GM12875 (cell line): ENCODE results near the gene IL12B.
"Not testable (repeated sequence)": the region's sequence is repeated elsewhere in the genome, so short reads cannot be mapped to it uniquely, and the experiment has no call there.

Experiments
- H3K4me3 ChIP-seq: one replicate; pipeline ENCODE4 v1.5.1; 2011; ENCODE audit warnings: low read depth, low read length, control low read depth
- TF ChIP-seq, protein P1 (sequence below): IDR thresholded peaks from 2 replicates; pipeline ENCODE4 v1.5.1; 2011; ENCODE audit warnings: low read depth, mild to moderate bottlenecking, control low read depth, inconsistent platforms, low read length, moderate library complexity, borderline replicate concordance; ENCODE audit not compliant: insufficient read depth

IL12B gene

DNA sequence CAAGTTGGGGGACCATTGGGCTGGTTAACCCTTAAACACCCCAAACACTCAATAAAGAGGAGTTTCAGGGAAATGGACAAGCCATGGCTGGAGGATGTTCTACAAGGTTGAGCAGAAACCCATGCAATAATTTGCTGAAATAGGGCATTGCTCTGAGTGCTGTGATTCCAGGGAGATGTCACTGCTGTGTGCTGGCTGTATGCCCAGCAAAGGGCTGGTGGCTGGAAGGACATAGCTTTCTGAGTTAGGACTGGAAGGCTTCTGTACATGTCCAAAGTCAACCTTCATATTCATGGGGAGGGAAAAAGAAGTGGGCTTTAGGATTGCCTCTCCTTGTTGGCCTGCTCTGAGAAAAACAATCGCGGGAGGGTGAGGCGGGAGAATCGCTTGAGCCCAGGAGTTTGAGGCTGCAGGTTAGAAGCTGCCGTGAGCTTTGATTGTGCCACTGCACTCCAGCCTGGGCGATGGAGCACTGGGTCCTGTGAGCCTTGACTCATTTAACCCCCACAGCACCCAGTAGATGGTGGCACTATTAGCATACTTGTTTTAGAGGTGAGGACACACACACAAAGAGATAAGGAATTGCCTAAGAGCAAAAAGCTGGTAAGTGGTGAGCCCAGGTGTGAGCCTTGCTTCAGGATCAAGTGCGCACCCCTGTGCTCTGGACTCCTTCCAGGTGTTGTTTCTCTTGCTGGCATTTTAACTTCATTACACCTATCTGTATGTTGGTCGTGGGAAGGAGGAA is 20.4 kb downstream of the IL12B start:
- no peak overlapping the region for H3K4me3 ChIP-seq
- TF ChIP-seq, protein P1, sequence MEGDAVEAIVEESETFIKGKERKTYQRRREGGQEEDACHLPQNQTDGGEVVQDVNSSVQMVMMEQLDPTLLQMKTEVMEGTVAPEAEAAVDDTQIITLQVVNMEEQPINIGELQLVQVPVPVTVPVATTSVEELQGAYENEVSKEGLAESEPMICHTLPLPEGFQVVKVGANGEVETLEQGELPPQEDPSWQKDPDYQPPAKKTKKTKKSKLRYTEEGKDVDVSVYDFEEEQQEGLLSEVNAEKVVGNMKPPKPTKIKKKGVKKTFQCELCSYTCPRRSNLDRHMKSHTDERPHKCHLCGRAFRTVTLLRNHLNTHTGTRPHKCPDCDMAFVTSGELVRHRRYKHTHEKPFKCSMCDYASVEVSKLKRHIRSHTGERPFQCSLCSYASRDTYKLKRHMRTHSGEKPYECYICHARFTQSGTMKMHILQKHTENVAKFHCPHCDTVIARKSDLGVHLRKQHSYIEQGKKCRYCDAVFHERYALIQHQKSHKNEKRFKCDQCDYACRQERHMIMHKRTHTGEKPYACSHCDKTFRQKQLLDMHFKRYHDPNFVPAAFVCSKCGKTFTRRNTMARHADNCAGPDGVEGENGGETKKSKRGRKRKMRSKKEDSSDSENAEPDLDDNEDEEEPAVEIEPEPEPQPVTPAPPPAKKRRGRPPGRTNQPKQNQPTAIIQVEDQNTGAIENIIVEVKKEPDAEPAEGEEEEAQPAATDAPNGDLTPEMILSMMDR = no peak

DNA sequence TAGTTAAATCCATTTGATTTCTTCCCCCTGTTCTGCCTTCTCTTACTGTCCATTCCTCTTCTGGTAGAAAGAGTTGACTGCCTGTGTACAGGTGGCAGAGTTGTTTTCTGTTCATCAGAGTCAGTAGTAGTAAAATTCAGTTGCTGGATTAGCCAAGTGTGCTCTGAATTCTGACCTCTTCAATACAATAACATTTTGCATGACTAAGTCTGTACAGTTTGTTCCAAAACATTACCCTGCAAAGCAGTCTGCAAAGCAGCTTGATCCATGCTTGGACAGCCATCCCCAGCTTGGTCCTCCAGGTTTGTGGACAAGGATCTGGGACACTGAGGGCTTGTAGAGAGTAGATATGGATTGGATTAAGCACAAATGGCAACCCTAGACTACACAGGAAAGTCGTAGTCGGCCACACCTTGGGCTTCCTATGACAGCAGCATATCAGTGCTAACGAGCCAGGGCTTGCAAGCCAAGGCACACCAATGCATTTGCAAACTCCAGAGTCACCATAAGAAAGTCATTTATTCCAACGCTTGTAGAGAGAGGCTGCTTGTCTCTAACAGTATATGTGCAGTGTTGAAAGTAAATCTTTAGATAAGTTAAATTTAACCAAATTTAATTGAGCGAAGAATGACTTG is 25.2 kb downstream of the IL12B start:
- H3K4me3 ChIP-seq = no peak overlapping the region
- TF ChIP-seq, protein P1 = no peak

DNA sequence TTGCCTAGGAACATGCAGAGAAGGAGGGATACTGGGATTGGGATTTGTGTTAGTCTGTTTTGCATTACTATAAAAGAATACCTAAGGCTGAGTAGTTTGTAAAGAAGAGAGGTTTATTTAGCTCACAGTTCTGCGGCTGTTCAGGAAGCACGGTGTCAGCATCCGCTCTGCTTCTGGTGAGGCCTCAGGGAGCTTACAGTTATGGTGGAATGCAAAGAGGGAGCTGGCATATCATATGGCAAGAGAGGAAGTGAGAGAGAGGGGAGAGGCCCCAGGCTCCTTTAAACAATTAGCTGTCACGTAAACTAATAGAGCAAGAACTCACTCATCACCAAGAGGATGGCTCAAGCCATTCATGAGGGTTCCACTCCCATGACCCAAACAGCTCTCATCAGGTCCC is 27.0 kb downstream of the IL12B start:
- TF ChIP-seq, protein P1 = no peak
- H3K4me3 ChIP-seq = no peak overlapping the region

DNA sequence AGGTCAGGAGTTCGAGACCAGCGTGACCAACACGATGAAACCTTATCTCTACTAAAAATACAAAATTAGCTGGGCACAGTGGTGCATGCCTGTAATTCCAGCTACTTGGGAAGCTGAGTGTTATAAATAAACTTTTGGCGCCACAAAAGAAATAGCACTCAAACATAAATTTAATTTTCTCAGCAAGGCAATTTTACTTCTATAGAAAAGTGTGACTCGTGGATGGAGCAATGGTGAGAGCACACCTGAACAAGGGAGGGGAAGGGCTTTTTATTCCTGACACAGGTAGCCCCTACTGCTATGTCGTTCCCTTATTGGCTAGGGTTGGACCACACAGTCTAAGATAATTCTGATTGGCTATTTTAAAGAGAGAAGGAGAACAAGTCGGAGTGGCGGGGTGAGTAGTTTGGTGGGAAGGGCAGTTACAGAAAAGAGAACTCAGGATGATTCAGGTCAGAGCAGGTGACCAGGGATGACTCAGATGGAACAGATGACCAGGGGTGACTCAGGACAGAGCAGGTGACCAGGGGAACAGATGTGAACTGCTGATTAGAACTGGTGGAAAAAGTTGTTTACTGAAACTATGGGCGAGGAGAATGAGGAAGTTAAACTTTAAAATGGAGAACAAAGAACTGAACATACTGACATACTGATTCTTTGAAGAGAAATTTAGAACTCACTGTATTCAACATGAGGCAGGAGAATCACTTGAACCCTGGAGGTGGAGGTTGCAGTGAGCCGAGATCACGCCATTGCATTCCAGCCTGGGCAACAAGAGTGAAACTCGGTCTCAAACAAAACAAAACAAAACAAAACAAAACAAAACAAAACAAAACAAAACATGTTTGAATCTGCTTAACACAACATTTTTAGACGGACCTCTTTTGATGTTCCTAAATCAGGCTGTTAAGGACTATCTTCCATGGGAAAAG is 28.1 kb downstream of the IL12B start:
- H3K4me3 ChIP-seq = not testable (repeated sequence)

DNA sequence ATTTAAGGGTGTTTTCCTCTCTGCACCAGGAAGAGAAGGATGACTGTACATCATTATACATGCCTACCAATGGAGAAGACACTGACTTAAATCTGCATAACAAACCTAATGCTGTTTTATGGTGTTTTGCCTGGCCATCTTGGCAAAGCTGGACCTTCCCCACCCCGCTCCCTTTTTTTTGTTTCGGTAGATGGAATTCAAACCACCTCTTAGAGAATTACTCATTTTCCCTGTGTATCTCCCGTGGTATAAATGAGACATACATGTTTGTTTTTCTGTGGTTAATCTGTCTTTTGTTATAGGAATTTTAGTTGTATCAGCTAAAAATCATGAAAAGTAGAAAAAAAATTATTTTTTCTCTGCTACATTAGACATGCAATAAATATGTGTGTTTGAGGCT is 28.8 kb downstream of the IL12B start:
- no peak overlapping the region for H3K4me3 ChIP-seq
- TF ChIP-seq, protein P1 = no peak

DNA sequence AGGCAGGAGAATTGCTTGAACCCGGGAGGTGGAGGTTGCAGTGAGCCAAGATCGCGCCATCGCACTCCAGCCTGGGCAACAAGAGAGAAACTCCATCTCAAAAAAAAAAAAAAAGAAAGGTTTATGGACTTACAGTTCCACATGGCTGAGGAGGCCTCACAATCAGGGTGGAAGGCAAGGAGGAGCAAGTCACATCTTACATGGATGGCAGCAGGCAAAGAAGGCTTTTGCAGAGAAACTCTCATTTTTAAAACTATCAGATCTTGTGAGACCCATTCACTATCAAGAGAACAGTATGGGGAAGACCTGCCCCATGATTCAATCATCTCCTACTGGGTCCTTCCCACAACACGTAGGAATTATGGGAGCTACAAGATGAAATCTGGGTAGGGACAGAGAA is 33.0 kb downstream of the IL12B start:
- not testable (repeated sequence) for H3K4me3 ChIP-seq

DNA sequence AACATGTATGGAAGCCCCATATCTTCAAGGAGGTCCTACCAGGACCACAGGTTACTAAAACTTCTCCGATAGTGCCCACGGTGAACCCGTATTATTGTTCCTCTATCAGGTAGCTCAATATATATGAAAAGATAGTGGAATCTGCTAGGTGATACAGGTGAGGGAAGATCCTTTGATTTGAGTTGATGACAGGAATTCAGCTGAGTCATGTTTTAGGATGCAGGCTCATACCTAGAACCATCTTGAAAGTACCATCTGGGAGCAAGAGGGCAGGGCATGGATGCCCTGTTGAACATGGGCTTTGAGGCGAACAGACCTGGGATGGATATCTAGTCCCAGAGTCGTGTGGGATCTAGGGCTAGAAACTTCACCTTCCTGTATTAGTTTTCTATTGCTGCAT is 35.4 kb downstream of the IL12B start:
- TF ChIP-seq, protein P1 = no peak

More for the DNA sequence above, 35.4 kb downstream of the IL12B start:
- H3K4me3 ChIP-seq = no peak overlapping the region
